GM23338 (cell line): ENCODE data around the gene PSAPL1. TPM values are rescaled to one million over a fixed set of nuclear protein-coding genes. Genes with fewer than 3 reads are reported as not detected.

ENCODE experiments used
- CREB1 ChIP-seq: fragments of 250-450 bp; sonication (Bioruptor Pico); IDR thresholded peaks from 2 replicates; pipeline ENCODE4 v1.5.0; 2020; ENCODE audit warnings: low read depth, mild to moderate bottlenecking, moderate library complexity
- ETS1 ChIP-seq: IDR thresholded peaks from 2 replicates; pipeline ENCODE4 v1.6.1; 2016; ENCODE audit warnings: antibody characterized with exemption
- EZH2 ChIP-seq: fragments of 200-600 bp; sonication (generic); IDR thresholded peaks from one replicate; pipeline ENCODE4 v1.8.0; 2017; ENCODE audit warnings: antibody characterized with exemption, mild to moderate bottlenecking, low read depth; ENCODE audit not compliant: unreplicated experiment
- NANOG ChIP-seq: IDR thresholded peaks from 2 replicates; pipeline ENCODE4 v1.6.1; 2016; ENCODE audit warnings: antibody characterized with exemption, borderline replicate concordance
- POLR2AphosphoS5 ChIP-seq: IDR thresholded peaks from 2 replicates; pipeline ENCODE4 v1.6.1; 2016; ENCODE audit warnings: antibody characterized with exemption, low read depth
- STAT1 ChIP-seq: IDR thresholded peaks from one replicate; pipeline ENCODE4 v1.6.1; 2016; ENCODE audit warnings: antibody characterized with exemption; ENCODE audit not compliant: unreplicated experiment
- polyA plus RNA-seq: library from polyadenylated mRNA; unstranded; fragments of >200 nt; fragmentation: Nextera tagmentation; extraction: Ambion mirVana; gene quantifications from 2 replicates; pipeline ENCODE4 v1.2.1, GENCODE V29; 2016
- total RNA-seq: library from RNA; depleted of rRNA; stranded (reverse); fragments of >200 nt; shearing (Covaris generic); gene quantifications from 2 replicates; pipeline ENCODE4 v1.2.3, GENCODE V29; 2014
- TF ChIP-seq, protein P1 (sequence below): fragments of 250-450 bp; sonication (Bioruptor Pico); IDR thresholded peaks from 2 replicates; pipeline ENCODE4 v1.5.0; 2020; ENCODE audit warnings: mild to moderate bottlenecking, moderate library complexity

The PSAPL1 gene
- total and polyA plus RNA-seq, 2 experiments from 2014 or later: not detected

- TF ChIP-seq, protein P1, sequence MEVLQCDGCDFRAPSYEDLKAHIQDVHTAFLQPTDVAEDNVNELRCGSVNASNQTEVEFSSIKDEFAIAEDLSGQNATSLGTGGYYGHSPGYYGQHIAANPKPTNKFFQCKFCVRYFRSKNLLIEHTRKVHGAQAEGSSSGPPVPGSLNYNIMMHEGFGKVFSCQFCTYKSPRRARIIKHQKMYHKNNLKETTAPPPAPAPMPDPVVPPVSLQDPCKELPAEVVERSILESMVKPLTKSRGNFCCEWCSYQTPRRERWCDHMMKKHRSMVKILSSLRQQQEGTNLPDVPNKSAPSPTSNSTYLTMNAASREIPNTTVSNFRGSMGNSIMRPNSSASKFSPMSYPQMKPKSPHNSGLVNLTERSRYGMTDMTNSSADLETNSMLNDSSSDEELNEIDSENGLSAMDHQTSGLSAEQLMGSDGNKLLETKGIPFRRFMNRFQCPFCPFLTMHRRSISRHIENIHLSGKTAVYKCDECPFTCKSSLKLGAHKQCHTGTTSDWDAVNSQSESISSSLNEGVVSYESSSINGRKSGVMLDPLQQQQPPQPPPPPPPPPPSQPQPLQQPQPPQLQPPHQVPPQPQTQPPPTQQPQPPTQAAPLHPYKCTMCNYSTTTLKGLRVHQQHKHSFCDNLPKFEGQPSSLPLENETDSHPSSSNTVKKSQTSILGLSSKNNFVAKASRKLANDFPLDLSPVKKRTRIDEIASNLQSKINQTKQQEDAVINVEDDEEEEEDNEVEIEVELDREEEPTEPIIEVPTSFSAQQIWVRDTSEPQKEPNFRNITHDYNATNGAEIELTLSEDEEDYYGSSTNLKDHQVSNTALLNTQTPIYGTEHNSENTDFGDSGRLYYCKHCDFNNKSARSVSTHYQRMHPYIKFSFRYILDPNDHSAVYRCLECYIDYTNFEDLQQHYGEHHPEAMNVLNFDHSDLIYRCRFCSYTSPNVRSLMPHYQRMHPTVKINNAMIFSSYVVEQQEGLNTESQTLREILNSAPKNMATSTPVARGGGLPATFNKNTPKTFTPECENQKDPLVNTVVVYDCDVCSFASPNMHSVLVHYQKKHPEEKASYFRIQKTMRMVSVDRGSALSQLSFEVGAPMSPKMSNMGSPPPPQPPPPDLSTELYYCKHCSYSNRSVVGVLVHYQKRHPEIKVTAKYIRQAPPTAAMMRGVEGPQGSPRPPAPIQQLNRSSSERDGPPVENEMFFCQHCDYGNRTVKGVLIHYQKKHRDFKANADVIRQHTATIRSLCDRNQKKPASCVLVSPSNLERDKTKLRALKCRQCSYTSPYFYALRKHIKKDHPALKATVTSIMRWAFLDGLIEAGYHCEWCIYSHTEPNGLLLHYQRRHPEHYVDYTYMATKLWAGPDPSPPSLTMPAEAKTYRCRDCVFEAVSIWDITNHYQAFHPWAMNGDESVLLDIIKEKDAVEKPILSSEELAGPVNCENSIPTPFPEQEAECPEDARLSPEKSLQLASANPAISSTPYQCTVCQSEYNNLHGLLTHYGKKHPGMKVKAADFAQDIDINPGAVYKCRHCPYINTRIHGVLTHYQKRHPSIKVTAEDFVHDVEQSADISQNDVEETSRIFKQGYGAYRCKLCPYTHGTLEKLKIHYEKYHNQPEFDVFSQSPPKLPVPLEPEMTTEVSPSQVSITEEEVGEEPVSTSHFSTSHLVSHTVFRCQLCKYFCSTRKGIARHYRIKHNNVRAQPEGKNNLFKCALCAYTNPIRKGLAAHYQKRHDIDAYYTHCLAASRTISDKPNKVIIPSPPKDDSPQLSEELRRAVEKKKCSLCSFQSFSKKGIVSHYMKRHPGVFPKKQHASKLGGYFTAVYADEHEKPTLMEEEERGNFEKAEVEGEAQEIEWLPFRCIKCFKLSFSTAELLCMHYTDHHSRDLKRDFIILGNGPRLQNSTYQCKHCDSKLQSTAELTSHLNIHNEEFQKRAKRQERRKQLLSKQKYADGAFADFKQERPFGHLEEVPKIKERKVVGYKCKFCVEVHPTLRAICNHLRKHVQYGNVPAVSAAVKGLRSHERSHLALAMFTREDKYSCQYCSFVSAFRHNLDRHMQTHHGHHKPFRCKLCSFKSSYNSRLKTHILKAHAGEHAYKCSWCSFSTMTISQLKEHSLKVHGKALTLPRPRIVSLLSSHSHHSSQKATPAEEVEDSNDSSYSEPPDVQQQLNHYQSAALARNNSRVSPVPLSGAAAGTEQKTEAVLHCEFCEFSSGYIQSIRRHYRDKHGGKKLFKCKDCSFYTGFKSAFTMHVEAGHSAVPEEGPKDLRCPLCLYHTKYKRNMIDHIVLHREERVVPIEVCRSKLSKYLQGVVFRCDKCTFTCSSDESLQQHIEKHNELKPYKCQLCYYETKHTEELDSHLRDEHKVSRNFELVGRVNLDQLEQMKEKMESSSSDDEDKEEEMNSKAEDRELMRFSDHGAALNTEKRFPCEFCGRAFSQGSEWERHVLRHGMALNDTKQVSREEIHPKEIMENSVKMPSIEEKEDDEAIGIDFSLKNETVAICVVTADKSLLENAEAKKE (CRISPR knock-in tag): no peak
- TF ChIP-seq ETS1 (no peak), NANOG (no peak), STAT1 (no peak), EZH2 (no peak), CREB1 (CRISPR knock-in tag) (no peak), POLR2AphosphoS5 (no peak)
Measured at GRCh38 chr4:7400671-7401298, 33.9 kb downstream of the PSAPL1 start (continued).
